Muscle layer of duodenum (tissue), 2 donors: ENCODE data around the gene DNAAF1.
"Not testable (repeated sequence)": the region's sequence is repeated elsewhere in the genome, so short reads cannot be mapped to it uniquely, and the experiment has no call there.

Source experiments
- H3K27ac ChIP-seq: one replicate; pipeline ENCODE4 v1.7.0; 2013; ENCODE audit warnings: mild to moderate bottlenecking, low read length
- H3K27me3 ChIP-seq: one replicate; pipeline ENCODE4 v1.7.0; 2013; ENCODE audit warnings: low read depth, mild to moderate bottlenecking, control low read depth, low read length
- H3K36me3 ChIP-seq, 2 donors: one replicate each; pipeline ENCODE4 v1.7.0; 2013; ENCODE audit warnings: low read length in 2 of 2, control low read depth in 1 of 2, mild to moderate bottlenecking in 1 of 2; ENCODE audit not compliant: insufficient read depth in 2 of 2, control insufficient read depth in 1 of 2
- H3K4me1 ChIP-seq, 2 donors: one replicate each; pipeline ENCODE4 v1.7.0; 2013; ENCODE audit warnings: low read length in 2 of 2, mild to moderate bottlenecking in 2 of 2, control low read depth in 1 of 2, moderate library complexity in 1 of 2; ENCODE audit not compliant: insufficient read depth in 2 of 2, control insufficient read depth in 1 of 2
- H3K4me3 ChIP-seq, 2 donors: one replicate each; pipeline ENCODE4 v1.7.0; 2013; ENCODE audit warnings: low read length in 2 of 2, low read depth in 1 of 2, mild to moderate bottlenecking in 1 of 2
- H3K9me3 ChIP-seq, 2 donors: one replicate each; pipeline ENCODE4 v1.7.0; 2013; ENCODE audit warnings: low read length in 2 of 2, control low read depth in 1 of 2, mild to moderate bottlenecking in 1 of 2; ENCODE audit not compliant: control insufficient read depth in 1 of 2
- donor health status: healthy.

The DNAAF1 gene

DNA sequence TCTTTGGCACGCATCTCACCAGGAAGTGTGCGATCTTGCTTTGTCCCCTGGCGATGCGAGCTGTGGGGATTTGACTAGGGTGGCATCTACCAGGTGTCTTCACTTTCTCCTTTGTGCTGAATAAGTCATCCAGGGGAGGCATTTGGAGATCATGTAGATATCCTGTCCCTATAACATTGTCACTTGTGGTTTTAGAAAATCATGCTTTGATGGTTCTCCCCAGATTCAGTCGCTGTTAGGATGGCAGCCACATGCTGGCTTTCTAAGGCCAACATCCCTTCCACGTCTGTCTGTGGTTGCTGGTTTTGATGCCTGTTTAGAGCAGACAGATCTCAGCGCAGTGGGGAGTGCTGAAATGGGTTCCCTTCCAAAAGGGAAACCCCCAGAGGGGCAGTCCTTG is 48.4 kb downstream of the DNAAF1 start:
- no peaks in the 10 kb centered on the region for H3K9me3 ChIP-seq
- no peak overlapping the region for H3K4me3 ChIP-seq
- H3K36me3 ChIP-seq = no peaks in the 10 kb centered on the region
- H3K27me3 ChIP-seq = no peaks in the 10 kb centered on the region
- H3K27ac ChIP-seq = no peak overlapping the region
- no peaks in the 10 kb centered on the region for H3K4me1 ChIP-seq

DNA sequence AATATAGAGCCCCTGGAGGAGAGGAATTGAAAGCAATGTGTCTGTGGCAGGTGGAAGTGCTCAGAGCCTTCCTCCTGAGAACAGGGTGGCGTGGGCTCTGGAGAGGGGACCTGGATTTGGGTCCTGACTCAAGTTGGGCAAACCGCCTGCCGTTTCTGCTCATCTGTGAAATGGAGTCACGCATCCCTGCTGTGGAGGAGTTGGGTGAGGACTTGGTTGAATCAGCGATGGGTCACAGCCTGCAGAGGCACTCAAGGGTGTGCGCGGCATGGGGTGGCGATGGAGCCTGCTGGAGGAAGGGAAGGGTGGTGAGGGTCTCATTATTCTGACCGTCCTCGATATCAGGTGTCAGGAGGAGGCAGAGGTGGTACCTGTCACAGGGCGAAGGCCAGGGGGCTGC is 48.9 kb downstream of the DNAAF1 start:
- no peak overlapping the region for H3K27ac ChIP-seq
- H3K4me1 ChIP-seq = peaks cover 0 to 3% of the 10 kb centered on the region in 2 donors
- no peak overlapping the region for H3K4me3 ChIP-seq
- H3K27me3 ChIP-seq = no peaks in the 10 kb centered on the region
- H3K9me3 ChIP-seq = no peaks in the 10 kb centered on the region
- H3K36me3 ChIP-seq = no peaks in the 10 kb centered on the region

DNA sequence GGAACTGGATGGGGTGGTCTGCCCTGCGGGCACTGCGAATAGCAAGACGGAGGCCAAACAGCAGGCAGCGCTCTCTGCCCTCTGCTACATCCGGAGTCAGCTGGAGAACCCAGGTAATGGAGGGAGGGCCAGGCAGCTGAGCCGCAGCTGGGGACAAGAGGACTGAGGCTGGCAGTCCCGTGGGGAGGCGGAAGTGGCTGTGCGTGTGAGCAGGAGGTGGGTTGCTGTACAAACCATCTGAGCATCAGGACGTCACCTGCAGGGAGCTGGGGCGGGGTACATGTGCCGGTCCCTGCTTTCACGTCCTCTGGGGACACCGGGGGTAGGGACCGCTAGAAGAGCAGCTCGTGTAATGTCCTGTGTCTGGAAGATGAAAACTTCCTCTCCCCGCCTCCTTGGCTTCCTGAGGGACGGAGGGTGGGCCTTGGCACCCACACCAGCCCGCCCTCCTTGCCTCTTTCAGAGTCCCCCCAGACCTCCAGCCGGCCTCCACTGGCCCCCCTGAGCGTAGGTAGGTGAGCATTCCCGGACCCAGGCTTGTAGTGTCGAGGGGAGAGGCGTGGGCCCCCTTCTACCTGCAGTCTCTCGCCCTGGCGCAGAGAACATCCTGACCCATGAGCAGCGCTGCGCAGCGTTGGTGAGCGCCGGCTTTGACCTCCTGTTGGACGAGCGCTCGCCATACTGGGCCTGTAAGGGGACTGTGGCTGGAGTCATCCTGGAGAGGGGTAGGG is 49.5 kb downstream of the DNAAF1 start:
- no peak overlapping the region for H3K27ac ChIP-seq
- H3K27me3 ChIP-seq = no peaks in the 10 kb centered on the region
- H3K9me3 ChIP-seq = no peaks in the 10 kb centered on the region
- no peak overlapping the region for H3K4me3 ChIP-seq
- no peaks in the 10 kb centered on the region for H3K36me3 ChIP-seq
- peaks cover 0 to 4% of the 10 kb centered on the region in 2 donors for H3K4me1 ChIP-seq

DNA sequence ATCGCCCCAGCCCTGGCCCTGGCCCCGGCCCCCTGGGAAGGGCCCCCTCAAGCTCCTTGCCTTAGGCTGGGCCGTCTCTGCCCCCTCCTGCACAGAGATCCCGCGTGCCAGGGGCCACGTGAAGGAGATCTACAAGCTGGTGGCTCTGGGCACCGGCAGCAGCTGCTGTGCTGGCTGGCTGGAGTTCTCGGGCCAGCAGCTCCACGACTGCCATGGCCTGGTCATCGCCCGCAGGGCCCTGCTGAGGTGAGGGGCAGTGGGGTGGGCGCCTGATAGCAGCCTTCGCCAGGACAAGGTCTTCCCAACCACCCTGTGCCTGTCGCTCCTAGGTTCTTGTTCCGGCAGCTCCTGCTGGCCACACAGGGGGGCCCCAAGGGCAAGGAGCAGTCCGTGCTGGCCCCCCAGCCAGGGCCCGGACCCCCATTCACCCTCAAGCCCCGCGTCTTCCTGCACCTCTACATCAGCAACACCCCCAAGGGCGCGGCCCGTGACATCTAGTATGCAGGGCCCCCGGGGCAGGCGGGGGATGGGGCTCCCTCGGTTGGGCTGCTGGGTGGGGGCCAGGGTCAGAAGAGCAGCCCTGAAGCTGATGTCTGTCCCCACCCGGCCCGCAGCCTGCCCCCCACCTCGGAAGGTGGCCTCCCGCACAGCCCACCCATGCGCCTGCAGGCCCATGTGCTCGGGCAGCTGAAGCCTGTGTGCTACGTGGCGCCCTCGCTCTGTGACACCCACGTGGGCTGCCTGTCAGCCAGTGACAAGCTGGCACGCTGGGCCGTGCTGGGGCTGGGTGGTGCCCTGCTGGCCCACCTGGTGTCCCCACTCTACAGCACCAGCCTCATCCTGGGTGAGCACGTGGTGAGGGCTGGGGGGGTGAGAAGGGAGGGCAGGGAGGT is 50.3 kb downstream of the DNAAF1 start:
- Histone ChIP-seq H3K9me3 (no peaks in the 10 kb centered on the region), H3K36me3 (no peaks in the 10 kb centered on the region), H3K27ac (no peak overlapping the region), H3K4me1 (peaks cover 0 to 4% of the 10 kb centered on the region in 2 donors), H3K27me3 (no peaks in the 10 kb centered on the region), H3K4me3 (no peak overlapping the region)

DNA sequence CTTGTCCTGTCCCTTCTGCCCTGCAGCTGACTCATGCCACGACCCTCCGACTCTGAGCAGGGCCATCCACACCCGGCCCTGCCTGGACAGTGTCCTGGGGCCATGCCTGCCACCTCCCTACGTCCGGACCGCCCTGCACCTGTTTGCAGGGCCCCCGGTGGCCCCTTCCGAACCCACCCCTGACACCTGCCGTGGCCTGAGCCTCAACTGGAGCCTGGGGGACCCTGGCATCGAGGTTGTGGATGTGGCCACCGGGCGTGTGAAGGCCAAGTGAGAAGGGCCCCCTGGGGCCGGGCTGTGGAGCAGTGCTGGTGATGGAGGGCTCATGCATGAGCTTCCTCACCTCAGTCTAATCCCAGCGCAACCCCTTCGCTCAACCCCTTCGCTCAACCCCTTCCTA is 51.0 kb downstream of the DNAAF1 start:
- no peaks in the 10 kb centered on the region for H3K9me3 ChIP-seq
- H3K27ac ChIP-seq = no peak overlapping the region
- H3K36me3 ChIP-seq = no peaks in the 10 kb centered on the region
- no peak overlapping the region for H3K4me3 ChIP-seq
- H3K27me3 ChIP-seq = no peaks in the 10 kb centered on the region
- H3K4me1 ChIP-seq = peaks cover 0 to 4% of the 10 kb centered on the region in 2 donors

DNA sequence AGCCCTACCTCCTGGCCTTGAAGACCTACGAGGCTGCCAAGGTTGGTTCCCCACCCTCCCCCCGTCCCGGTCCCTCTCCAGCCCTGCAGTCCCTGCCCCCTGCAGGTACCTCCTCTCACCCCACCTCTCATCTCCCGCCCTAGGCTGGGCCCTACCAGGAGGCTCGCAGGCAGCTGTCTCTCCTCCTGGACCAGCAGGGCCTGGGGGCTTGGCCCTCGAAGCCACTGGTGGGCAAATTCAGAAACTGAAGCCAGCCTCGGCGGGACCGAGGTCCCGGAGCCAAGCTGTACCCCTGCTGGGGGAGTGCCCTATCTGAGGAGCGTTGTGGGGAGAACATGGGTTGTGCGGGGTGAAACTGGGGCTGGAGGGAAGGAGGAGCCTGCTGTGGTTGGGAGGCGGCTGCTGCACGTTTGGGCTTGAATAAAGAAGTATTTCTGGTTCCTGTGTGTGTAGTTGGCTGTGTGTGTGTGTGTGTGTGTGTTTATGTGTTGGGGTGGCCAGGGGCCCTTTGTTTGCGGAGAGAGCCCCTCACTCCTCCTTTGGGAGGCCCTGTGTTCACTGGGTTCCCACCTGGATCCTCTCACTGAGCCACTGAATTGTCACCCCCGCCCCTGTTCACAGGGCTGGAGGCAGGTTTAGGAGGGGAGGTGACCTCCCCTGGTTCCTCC is 51.8 kb downstream of the DNAAF1 start:
- no peaks in the 10 kb centered on the region for H3K9me3 ChIP-seq
- no peak overlapping the region for H3K27ac ChIP-seq
- H3K27me3 ChIP-seq = no peaks in the 10 kb centered on the region
- no peak overlapping the region for H3K4me3 ChIP-seq
- H3K36me3 ChIP-seq = no peaks in the 10 kb centered on the region
- peaks cover 0 to 4% of the 10 kb centered on the region in 2 donors for H3K4me1 ChIP-seq

DNA sequence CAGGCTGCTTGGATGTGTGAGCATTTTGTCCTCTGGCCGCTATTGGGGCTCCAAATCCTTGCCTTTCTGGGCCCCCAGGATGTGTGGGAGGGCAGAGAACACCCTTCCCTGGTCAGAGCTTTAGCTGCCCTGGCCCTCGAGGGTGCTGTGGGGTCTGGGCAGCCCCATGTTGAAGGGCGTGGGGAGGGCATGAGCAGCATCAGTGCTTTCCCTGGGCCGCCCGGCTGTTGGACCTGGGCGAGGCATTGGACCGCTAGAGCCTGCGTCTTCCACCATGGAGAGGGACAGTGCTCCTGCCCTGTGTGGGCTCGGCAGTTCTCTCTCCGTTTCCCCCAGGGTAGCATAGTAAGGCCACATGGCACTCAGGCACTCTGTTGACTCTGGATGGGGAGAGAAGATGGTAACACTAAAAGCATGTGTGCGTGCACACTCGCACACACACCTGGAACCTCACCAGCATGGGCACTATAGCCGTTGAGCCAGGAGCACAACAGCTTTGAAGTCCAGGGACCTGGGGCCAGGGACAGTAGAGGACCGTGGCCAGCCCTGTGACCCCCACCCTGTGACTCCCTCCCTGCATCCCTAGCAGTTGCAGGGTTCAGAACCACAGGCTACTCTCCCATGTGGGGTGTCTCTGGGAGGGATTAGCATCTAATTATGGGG is 52.5 kb downstream of the DNAAF1 start:
- Histone ChIP-seq H3K4me1 (peaks cover 0 to 4% of the 10 kb centered on the region in 2 donors), H3K36me3 (no peaks in the 10 kb centered on the region), H3K9me3 (no peaks in the 10 kb centered on the region), H3K4me3 (no peak overlapping the region), H3K27me3 (no peaks in the 10 kb centered on the region), H3K27ac (no peak overlapping the region)

DNA sequence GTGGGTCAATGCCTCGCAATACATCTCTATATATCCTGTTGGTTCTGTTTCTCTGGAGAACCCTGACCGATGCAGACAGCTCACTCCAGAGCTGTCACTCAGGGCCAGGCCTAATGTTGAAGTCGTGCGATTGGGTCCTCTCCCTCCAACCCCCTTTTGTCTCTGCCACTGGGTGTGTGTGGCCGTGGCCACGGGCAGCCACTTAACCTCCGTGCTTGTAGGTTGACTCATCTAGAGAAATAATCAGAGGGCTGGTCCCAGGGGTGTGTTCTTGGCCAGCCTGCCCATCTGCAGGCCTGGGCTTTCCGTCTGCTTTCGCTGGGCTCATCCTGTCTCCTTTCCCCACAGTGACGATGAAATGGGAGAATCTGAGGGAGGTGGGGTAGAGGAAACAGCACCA is 53.3 kb downstream of the DNAAF1 start:
- Histone ChIP-seq H3K36me3 (no peaks in the 10 kb centered on the region), H3K4me1 (peaks cover 0 to 4% of the 10 kb centered on the region in 2 donors), H3K9me3 (no peaks in the 10 kb centered on the region), H3K27me3 (no peaks in the 10 kb centered on the region), H3K4me3 (no peak overlapping the region), H3K27ac (no peak overlapping the region)

DNA sequence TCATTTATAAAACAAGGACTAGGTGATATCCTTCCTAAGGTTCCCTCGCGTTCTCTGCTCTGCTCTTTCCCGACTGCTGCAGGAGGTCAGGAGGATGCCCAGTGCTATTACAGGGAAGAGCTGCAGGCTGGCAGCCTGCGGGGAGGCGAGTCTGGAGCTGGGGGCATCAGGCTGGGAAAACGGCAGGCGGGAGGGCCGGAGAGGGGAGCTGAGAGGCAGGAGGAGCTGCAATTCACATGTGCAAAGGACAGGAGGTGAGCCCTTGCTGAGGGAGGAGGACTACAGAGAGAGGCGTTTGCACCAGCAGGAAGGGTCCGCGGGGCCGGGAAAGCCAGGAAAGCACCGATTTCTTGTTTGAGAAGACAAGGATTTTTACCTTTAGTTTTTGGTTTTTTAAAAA is 54.0 kb downstream of the DNAAF1 start:
- Histone ChIP-seq H3K9me3 (no peaks in the 10 kb centered on the region), H3K27me3 (no peaks in the 10 kb centered on the region), H3K4me3 (no peak overlapping the region), H3K27ac (no peak overlapping the region), H3K4me1 (peaks cover 0 to 4% of the 10 kb centered on the region in 2 donors), H3K36me3 (no peaks in the 10 kb centered on the region)

DNA sequence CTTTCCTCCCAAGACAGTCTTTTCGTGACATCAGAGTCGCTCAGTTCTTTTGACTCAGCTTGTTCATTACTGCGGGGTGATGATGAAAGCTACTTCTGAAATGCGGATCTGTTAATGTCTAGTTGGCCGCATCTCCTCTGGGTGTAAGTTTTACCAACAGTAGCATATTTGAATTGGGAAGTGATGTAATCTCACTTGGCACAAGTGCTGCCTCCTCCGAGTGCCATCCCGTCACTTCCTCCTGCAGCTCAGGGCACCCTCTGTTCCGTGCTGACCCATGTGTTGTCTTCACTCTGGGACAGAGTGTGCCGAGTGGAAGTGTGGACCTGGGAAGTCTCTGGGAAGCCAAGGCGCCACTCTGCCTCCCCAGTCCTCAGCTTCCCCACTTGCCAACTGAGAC is 54.8 kb downstream of the DNAAF1 start:
- Histone ChIP-seq H3K4me1 (peaks cover 0 to 4% of the 10 kb centered on the region in 2 donors), H3K27ac (no peak overlapping the region), H3K9me3 (no peaks in the 10 kb centered on the region), H3K36me3 (no peaks in the 10 kb centered on the region), H3K27me3 (no peaks in the 10 kb centered on the region), H3K4me3 (no peak overlapping the region)

DNA sequence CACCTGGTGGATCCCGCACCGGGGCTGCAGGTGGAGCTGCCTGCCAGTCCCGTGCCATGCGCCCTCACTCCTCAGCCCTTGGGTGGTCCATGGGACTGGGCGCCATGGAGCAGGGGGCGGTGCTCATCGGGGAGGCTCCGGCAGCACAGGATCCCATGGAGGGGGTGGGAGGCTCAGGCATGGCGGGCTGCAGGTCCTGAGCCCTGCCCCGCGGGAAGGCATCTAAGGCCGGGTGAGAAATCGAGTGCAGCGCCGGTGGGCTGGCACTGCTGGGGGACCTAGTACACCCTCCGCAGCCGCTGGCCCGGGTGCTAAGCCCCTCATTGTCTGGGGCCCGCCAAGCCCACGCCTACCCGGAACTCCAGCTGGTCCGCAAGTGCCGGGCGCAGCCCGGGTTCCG is 59.4 kb downstream of the DNAAF1 start:
- H3K4me3 ChIP-seq, H3K9me3 ChIP-seq, H3K36me3 ChIP-seq, H3K27ac ChIP-seq, H3K27me3 ChIP-seq, H3K4me1 ChIP-seq: not testable (repeated sequence)
